Lung microvascular endothelial cell (primary cell): ENCODE measurements around the gene FAM53B. TPM values are rescaled to one million over a fixed set of nuclear protein-coding genes. Genes with fewer than 3 reads are reported as not detected.

Experiments
- DNase-seq, 2 donors: peaks; one replicate each; pipeline versions ENCODE4 v3.0.0 to v3.0.0-alpha.2; 2010; ENCODE audit warnings: low read depth in 2 of 2
- total RNA-seq: library from RNA; depleted of rRNA; stranded (reverse); fragments of >200 nt; gene quantifications from 2 replicates; pipeline ENCODE4 v1.2.1, GENCODE V29; 2014

FAM53B gene
- total RNA-seq, 1 donor from 2014 or later = 10.3 TPM

- DNase-seq = no peak
Observed at GRCh38 chr10:124665091-124665490, 79.1 kb downstream of the FAM53B start.

GRCh38 chr10:124663766-124664360 is 80.3 kb downstream of the FAM53B start:
- no peak for DNase-seq

GRCh38 chr10:124663228-124663627 is 81.0 kb downstream of the FAM53B start:
- DNase-seq = no peak

- DNase-seq = no peak
Observed at GRCh38 chr10:124661660-124662180, 82.5 kb downstream of the FAM53B start.

GRCh38 chr10:124660404-124661125 is 83.6 kb downstream of the FAM53B start:
- no peak for DNase-seq

GRCh38 chr10:124659380-124659779 is 84.8 kb downstream of the FAM53B start:
- no peak for DNase-seq

GRCh38 chr10:124658591-124659242 is 85.5 kb downstream of the FAM53B start:
- DNase-seq = no peak

GRCh38 chr10:124657806-124658205 is 86.4 kb downstream of the FAM53B start:
- no peak for DNase-seq

- DNase-seq = no peak
Observed at GRCh38 chr10:124656541-124656940, 87.6 kb downstream of the FAM53B start.

GRCh38 chr10:124656113-124656490 is 88.1 kb downstream of the FAM53B start:
- no peak for DNase-seq

GRCh38 chr10:124655191-124656112 is 88.7 kb downstream of the FAM53B start:
- no peak for DNase-seq

GRCh38 chr10:124654686-124655085 is 89.5 kb downstream of the FAM53B start:
- no peak for DNase-seq

- DNase-seq = peak; percentile 28 to 80
Observed at GRCh38 chr10:124653811-124654651, 90.1 kb downstream of the FAM53B start.

- DNase-seq = no peak
Observed at GRCh38 chr10:124653311-124653710, 90.9 kb downstream of the FAM53B start.

- no peak for DNase-seq
Observed at GRCh38 chr10:124652701-124653100, 91.5 kb downstream of the FAM53B start.

- no peak for DNase-seq
Observed at GRCh38 chr10:124652200-124652599, 92.0 kb downstream of the FAM53B start.

GRCh38 chr10:124651402-124651891 is 92.7 kb downstream of the FAM53B start:
- no peak for DNase-seq

GRCh38 chr10:124650820-124651401 is 93.3 kb downstream of the FAM53B start:
- no peak for DNase-seq

GRCh38 chr10:124650263-124650662 is 93.9 kb downstream of the FAM53B start:
- no peak for DNase-seq

- no peak for DNase-seq
Observed at GRCh38 chr10:124649214-124649613, 95.0 kb downstream of the FAM53B start.
